Right lobe of liver (tissue), 6 donors: ENCODE data around the gene ZBTB43. TPM values are rescaled to one million over a fixed set of nuclear protein-coding genes. Genes with fewer than 3 reads are reported as not detected.

ENCODE experiments used
- ATAC-seq, 4 donors: fragments of 200-7000 bp; cut with Tn5 transposase; one replicate each; pipeline ENCODE4 v1.9.1; 2020; ENCODE audit warnings: mild to moderate bottlenecking in 4 of 4, moderate library complexity in 4 of 4
- DNase-seq, 3 donors: peaks; one replicate each; pipeline ENCODE4 v3.0.0-alpha.2; 2020
- H3K27ac ChIP-seq, 3 donors: fragments of 200-600 bp; one replicate each; pipeline ENCODE4 v1.8.0; 2022
- H3K27me3 ChIP-seq, 2 donors: fragments of 200-600 bp; one replicate each; pipeline ENCODE4 v1.8.0; 2022
- H3K36me3 ChIP-seq, 4 donors: fragments of 200-600 bp; sonication (generic) in 1 of 4; one replicate each; pipeline versions ENCODE4 v1.5.1 to v1.8.0; 2017 to 2022; ENCODE audit warnings: control low read depth in 1 of 4
- H3K4me1 ChIP-seq, 4 donors: fragments of 200-600 bp; sonication (generic) in 1 of 4; one replicate each; pipeline versions ENCODE4 v1.5.1 to v1.8.0; 2017 to 2022; ENCODE audit warnings: control low read depth in 1 of 4
- H3K4me3 ChIP-seq, 3 donors: fragments of 200-600 bp; one replicate each; pipeline ENCODE4 v1.8.0; 2022
- H3K9me3 ChIP-seq, 4 donors: fragments of 200-600 bp; sonication (generic) in 1 of 4; one replicate each; pipeline versions ENCODE4 v1.5.1 to v1.8.0; 2017 to 2022; ENCODE audit warnings: control low read depth in 1 of 4
- CTCF ChIP-seq, 4 donors: fragments of 200-600 bp in 3 of 4; fragments of 450-650 bp in 1 of 4; IDR thresholded peaks; one replicate each; pipeline versions ENCODE4 v1.5.1 to v1.8.0; 2016 to 2022; ENCODE audit warnings: antibody characterized with exemption in 4 of 4, mild to moderate bottlenecking in 2 of 4
- POLR2A ChIP-seq: fragments of 450-650 bp; IDR thresholded peaks from one replicate; pipeline ENCODE4 v1.6.1; 2017; ENCODE audit warnings: antibody characterized with exemption, mild to moderate bottlenecking
- WGBS: methylation state at CpG from one replicate; pipeline ENCODE4 v1.1.6; 2018; ENCODE audit warnings: low coverage, low lambda C conversion rate; ENCODE audit not compliant: insufficient coverage; ENCODE audit errors: missing lambda C conversion rate; 5-methylcytosine and 5-hydroxymethylcytosine counted together
- intact Hi-C, 2 donors: fragments of 100-400 bp; cut with DNase I; formaldehyde crosslinking; loops; one replicate each; pipeline versions ENCODE4 v1.11.2 to v1.14.1; 2022
- total RNA-seq, 6 experiments: library from RNA; depleted of rRNA in 2 of 6; stranded (reverse); fragments of >200 nt in 2 of 6; fragmentation: NEBNext Ultra II Directional in 3 of 6; extraction: Animal tissue kit (Norgen Biotek cat#: 25700) in 3 of 6; gene quantifications; one replicate each; pipeline versions ENCODE4 v1.1.0 to v1.2.4, GENCODE V29; 2016 to 2023
- donor health status: DM: no; HTN: yes; CAD: no.
- donor health status: DM: no; HTN: no; CAD: no.
- donor health status: DM: no; HTN: no; CAD: no.
- donor health status: DM: no; HTN: yes; CAD: no.
- donor health status: DM: no; HTN: yes; CAD: no.

ZBTB43 gene
- total RNA-seq, 6 experiments from 2014 or later = 4.8 to 14.5 (median 9.9) TPM

- no peaks in the 10 kb centered on the region for H3K9me3 ChIP-seq
- H3K36me3 ChIP-seq = no peaks in the 10 kb centered on the region
- intact Hi-C loops = no loop called here
- H3K27me3 ChIP-seq = no peaks in the 10 kb centered on the region
- H3K4me3 ChIP-seq = no peak overlapping the region
- H3K4me1 ChIP-seq = no peaks in the 10 kb centered on the region
- DNase-seq (no peak), ATAC-seq (no peak)
- H3K27ac ChIP-seq = no peak overlapping the region
- WGBS = 39% methylated on average over 3 of the region's 3 CpGs
- TF ChIP-seq POLR2A (no peak), CTCF (IDR thresholded peaks at IDR 0.05) (no peak)
Observed at GRCh38 chr9:126852086-126852688, 47.3 kb downstream of the ZBTB43 start.

- no peaks in the 10 kb centered on the region for H3K36me3 ChIP-seq
- DNase-seq (no peak), ATAC-seq (no peak)
- intact Hi-C loops = no loop called here
- H3K9me3 ChIP-seq = no peaks in the 10 kb centered on the region
- H3K27me3 ChIP-seq = no peaks in the 10 kb centered on the region
- no peaks in the 10 kb centered on the region for H3K4me1 ChIP-seq
- WGBS = 64% methylated on average over 5 of the region's 5 CpGs
- no peak overlapping the region for H3K27ac ChIP-seq
- H3K4me3 ChIP-seq = no peak overlapping the region
- TF ChIP-seq POLR2A (no peak), CTCF (IDR thresholded peaks at IDR 0.05) (no peak)
Observed at GRCh38 chr9:126853667-126854066, 48.8 kb downstream of the ZBTB43 start.

- no peaks in the 10 kb centered on the region for H3K27me3 ChIP-seq
- no peaks in the 10 kb centered on the region for H3K36me3 ChIP-seq
- H3K4me1 ChIP-seq = no peaks in the 10 kb centered on the region
- 53% methylated on average over 7 of the region's 7 CpGs for WGBS
- no peaks in the 10 kb centered on the region for H3K9me3 ChIP-seq
- H3K27ac ChIP-seq = no peak overlapping the region
- intact Hi-C loops = no loop called here
- no peak for DNase-seq
- TF ChIP-seq CTCF (IDR thresholded peaks at IDR 0.05) = no peak
- TF ChIP-seq POLR2A = no peak
- no peak overlapping the region for H3K4me3 ChIP-seq
- no peak for ATAC-seq
Observed at GRCh38 chr9:126854734-126855133, 49.9 kb downstream of the ZBTB43 start.

- Histone ChIP-seq H3K36me3 (no peaks in the 10 kb centered on the region), H3K27me3 (no peaks in the 10 kb centered on the region), H3K4me1 (peaks cover 0 to under 1% (median 0%) of the 10 kb centered on the region in 4 donors), H3K9me3 (no peaks in the 10 kb centered on the region), H3K4me3 (no peak overlapping the region), H3K27ac (no peak overlapping the region)
- TF ChIP-seq POLR2A = no peak
- no peak for TF ChIP-seq CTCF (IDR thresholded peaks at IDR 0.05)
- WGBS = 89% methylated on average over 6 of the region's 6 CpGs
- DNase-seq = no peak
- no peak for ATAC-seq
- intact Hi-C loops = no loop called here
Observed at GRCh38 chr9:126856326-126856877, 51.6 kb downstream of the ZBTB43 start.
